HUDEP-2 (cell line): ENCODE measurements around the gene ELL2.
"Not testable (repeated sequence)": the region's sequence is repeated elsewhere in the genome, so short reads cannot be mapped to it uniquely, and the experiment has no call there.

ENCODE experiments used
- DNase-seq, 76 experiments: peaks; one replicate each; lab custom pipeline; 2025; ENCODE audit not compliant: unreplicated experiment in 76 of 76; lab: John Stamatoyannopoulos, UW

Gene ELL2

DNA sequence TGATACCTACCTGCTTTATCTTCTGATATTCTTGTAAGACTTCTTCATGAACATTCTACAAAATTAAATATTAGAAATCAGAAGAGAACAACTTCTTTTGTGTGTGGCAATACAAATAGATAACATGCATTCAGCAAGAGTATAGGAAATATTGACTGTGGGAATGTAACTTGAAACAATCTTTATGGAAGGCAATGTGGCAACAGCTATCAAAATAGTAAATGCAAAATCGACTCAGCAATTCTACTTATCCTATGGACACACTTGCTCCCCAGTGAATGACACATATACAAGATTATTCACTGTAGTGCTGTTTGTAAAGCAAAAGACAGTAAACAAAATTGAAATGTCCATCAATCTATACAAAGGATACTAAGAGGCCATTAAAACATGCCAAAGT lies 72.6 kb downstream of the ELL2 start:
- DNase-seq, result no peak

DNA sequence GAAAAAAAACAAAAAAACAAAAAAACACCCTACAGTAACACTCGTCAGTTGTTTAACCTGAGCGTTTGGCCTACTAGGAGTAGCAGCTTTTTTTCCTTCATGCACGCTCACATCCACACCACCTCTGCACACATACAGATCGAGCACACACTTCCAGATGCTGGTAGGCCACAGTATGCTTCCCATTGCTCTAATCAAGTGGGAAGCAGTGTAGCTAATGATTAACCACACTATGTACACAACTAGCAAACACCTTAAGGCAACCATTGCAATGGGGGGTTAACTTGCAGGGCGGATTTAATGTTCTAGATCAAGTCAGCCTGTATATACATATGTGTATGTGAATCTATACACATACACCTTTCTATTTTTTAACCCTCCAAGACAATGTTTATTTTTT lies 73.7 kb downstream of the ELL2 start:
- DNase-seq, result no peak

GRCh38 chr5:95886340-95887044 lies 75.2 kb downstream of the ELL2 start:
- no peak for DNase-seq

DNA sequence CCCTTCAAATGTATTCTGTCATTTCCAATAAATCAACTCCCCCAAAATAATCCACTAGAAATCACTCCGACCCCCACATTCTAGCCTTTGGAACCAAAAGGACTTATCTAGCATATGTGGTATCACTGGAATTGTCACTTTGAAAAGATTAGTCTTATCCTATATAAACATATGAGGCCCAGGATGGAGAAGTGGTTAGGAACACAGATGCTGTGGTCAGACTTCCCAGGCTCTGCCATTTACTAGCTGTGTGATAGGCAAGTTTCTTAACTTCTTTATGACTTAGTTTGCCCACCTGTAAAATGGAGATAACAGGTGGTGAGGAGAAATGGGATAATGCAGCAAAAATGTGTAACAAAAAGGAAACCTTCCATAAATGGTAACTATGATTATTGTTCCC lies 77.1 kb downstream of the ELL2 start:
- DNase-seq, result peak in 3 of 76 experiments; percentile 16 to 40 (median 18)

GRCh38 chr5:95884017-95884325 lies 77.7 kb downstream of the ELL2 start:
- DNase-seq, result no peak

GRCh38 chr5:95883185-95884016 lies 78.2 kb downstream of the ELL2 start:
- DNase-seq, result peak in 1 of 76 experiments; percentile 13

GRCh38 chr5:95881833-95882232 lies 79.8 kb downstream of the ELL2 start:
- DNase-seq, result no peak

- DNase-seq, result no peak
These were observed 81.3 kb downstream of the ELL2 start for GRCh38 chr5:95880081-95880926.

DNA sequence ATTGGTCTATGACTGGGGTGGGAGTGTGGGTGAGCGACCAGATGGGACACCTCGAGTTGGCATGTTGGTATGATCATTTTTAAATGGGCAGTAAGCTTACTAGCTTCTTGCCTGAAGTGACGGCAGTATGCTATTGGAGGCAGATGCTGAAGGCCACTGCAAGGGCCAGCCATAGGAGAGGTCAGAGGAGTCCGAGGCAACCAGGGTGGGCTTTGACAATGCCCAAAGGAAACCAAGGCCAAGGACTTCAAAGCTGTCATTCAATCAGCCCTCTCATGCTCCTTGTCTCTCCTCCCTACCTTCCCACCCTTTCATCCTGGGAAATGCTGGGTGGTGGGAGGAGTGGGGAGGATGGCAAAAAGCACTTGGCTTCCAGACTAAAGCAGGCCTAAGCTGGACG lies 82.0 kb downstream of the ELL2 start:
- DNase-seq, result no peak

DNA sequence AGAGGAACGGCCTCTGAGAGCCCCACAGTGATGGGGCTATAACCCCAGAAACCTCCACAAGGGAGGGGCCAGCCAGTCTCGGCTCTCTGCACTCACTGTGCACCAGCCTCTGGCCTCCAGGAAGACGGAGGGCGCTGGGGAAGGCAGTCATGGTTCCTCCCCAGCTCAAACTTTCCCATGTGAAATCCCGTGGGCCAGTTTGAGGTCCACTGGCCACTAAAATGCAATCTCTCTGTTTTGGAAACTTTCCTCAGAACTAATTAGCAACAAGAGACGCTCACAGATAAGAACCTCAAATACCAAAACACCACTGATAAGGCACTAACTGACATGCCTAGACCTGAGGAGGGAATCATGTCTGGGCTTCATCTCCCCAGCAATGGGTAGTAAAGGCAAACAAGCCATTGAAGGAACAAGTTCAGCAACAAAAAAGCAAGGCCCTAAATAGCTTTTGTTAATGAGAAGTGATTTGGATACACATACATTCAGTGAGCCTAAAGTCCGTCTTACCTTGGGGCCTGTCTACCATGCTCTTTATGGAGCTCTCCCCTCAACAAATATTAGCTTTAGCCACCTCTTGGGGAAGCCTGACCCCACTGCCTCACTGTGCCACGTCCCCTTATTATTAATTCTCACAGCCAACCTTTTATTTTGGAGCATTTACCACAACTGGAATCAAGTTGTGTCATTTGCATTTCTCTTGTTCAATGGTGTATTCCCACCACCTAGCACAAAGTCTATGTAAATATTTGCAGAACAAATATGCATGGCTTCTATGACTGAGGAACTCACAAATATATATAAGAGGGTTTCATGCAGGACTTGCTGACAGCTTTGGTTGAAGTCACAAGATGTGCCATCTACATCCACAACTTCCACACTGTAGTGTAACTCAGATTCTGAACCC lies 83.0 kb downstream of the ELL2 start:
- DNase-seq, result no peak

DNA sequence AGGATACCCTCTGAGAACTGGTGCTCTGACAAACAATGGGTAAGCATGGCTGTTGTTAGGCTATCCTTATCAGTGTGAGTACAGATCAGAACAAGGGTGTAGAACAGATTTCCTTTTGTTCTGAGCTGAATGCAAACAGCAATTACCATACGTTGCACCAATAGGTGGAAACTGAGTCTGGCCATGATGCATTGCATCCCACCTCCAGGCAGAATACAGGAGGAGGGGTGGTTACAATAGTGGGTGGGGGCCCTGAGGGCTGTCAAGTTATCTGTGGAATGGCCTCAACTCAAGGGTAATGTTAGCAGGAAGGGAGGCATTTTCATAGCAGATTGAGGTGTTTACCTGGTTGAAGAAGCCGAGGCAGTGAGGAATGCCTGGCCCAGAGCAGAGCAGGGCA lies 84.9 kb downstream of the ELL2 start:
- DNase-seq, result no peak

GRCh38 chr5:95874246-95874645 lies 87.4 kb downstream of the ELL2 start:
- DNase-seq, result no peak

DNA sequence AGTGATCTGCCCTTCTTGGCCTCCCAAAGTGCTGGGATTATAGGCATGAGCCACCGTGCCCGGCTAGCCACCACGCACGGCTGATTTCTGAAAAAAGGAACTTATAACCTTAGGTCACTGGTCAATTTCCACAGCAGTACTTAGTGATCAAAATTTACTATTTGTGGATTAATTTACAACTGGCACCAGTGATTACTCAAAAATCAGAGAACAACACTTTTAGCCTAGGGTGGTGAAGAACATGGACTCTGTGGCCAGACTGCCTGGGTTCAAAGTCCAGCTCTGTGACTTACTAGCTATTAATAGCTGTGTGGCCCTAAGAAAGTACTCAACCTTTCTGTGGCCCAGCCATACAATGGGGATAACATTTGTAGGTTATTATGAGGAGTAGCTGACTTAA lies 88.3 kb downstream of the ELL2 start:
- DNase-seq, result no peak

GRCh38 chr5:95872346-95873268 lies 89.0 kb downstream of the ELL2 start:
- DNase-seq, result peak in 1 of 76 experiments; percentile 11

- no peak for DNase-seq
These were observed 90.4 kb downstream of the ELL2 start for GRCh38 chr5:95871146-95871806.

DNA sequence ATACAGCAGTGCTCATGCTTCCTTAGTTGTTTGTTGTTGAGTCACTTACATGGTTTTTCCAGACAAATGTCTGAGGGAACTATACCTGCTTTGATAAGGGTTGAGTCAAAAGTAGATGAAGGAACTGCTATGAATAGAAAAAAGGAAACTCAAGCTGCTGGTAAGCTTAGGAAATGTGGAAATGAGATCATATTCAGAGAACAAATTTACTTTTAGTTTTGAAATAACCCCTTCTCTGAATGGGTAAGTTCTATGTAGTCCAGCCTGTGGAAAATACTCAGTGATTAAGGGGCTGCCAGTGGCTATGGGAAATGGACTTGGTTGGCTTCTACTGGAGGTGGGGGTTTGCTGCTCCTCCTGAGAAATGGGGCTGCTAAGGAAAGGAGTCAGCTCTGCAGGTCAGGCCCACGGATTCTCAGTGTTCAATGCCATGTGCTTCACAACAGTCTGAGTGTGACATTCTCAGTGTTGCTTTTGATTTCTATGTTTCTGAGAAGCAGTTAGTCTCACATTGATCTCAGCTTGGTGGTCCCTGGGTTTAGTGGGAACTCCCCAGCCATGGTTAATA lies 91.5 kb downstream of the ELL2 start:
- no peak for DNase-seq

GRCh38 chr5:95869173-95869855 lies 92.3 kb downstream of the ELL2 start:
- not testable (repeated sequence) for DNase-seq

GRCh38 chr5:95868136-95868535 lies 93.5 kb downstream of the ELL2 start:
- DNase-seq, result no peak
